HEK293T (cell line): ENCODE results near the gene NDE1.
"Not testable (repeated sequence)": the region's sequence is repeated elsewhere in the genome, so short reads cannot be mapped to it uniquely, and the experiment has no call there.

ENCODE experiments used
- CTCF ChIA-PET: fragments of 350-600 bp; formaldehyde crosslinking; extraction: SDS; loops from one replicate; lab custom pipeline; 2021; ENCODE audit warnings: antibody characterized with exemption, inconsistent platforms; lab: Yijun Ruan, JAX
- POLR2A ChIA-PET: fragments of 350-600 bp; formaldehyde crosslinking; extraction: SDS; loops from one replicate; lab custom pipeline; 2020; ENCODE audit warnings: antibody characterized with exemption, inconsistent platforms; lab: Yijun Ruan, JAX
- DNase-seq: peaks from one replicate; pipeline ENCODE4 v3.0.0; 2012; ENCODE audit warnings: mixed read lengths; ENCODE audit errors: extremely low spot score
- ARNT ChIP-seq: fragments of 450-650 bp; IDR thresholded peaks from 2 replicates; pipeline ENCODE4 v1.6.1; 2017; ENCODE audit warnings: mild to moderate bottlenecking
- BHLHE40 ChIP-seq: fragments of 450-650 bp; IDR thresholded peaks from 2 replicates; pipeline ENCODE4 v1.6.1; 2016; ENCODE audit warnings: mild to moderate bottlenecking, moderate library complexity, borderline replicate concordance
- CTBP1 ChIP-seq: fragments of 450-650 bp; IDR thresholded peaks from 2 replicates; pipeline ENCODE4 v1.6.1; 2016; ENCODE audit warnings: borderline replicate concordance
- ELF4 ChIP-seq: fragments of 450-650 bp; IDR thresholded peaks from 2 replicates; pipeline ENCODE4 v1.6.1; 2017; ENCODE audit warnings: antibody characterized with exemption
- FOXA1 ChIP-seq: fragments of 450-650 bp; IDR thresholded peaks from 2 replicates; pipeline ENCODE4 v1.6.1; 2016; ENCODE audit warnings: mild to moderate bottlenecking
- FOXK2 ChIP-seq: fragments of 450-650 bp; IDR thresholded peaks from 2 replicates; pipeline ENCODE4 v1.6.1; 2016; ENCODE audit warnings: mild to moderate bottlenecking
- FOXM1 ChIP-seq: fragments of 450-650 bp; IDR thresholded peaks from 2 replicates; pipeline ENCODE4 v1.6.1; 2017; ENCODE audit warnings: mild to moderate bottlenecking, borderline replicate concordance
- HDGF ChIP-seq: fragments of 450-650 bp; IDR thresholded peaks from 2 replicates; pipeline ENCODE4 v1.6.1; 2017; ENCODE audit warnings: antibody characterized with exemption, borderline replicate concordance
- L3MBTL2 ChIP-seq: fragments of 450-650 bp; conservative IDR thresholded peaks from 2 replicates; pipeline ENCODE4 v1.6.1; 2016; ENCODE audit warnings: mild to moderate bottlenecking
- LEF1 ChIP-seq: fragments of 450-650 bp; IDR thresholded peaks from 2 replicates; pipeline ENCODE4 v1.6.1; 2017; ENCODE audit warnings: mild to moderate bottlenecking, borderline replicate concordance
- NFRKB ChIP-seq: fragments of 450-650 bp; IDR thresholded peaks from 2 replicates; pipeline ENCODE4 v1.6.1; 2016; ENCODE audit warnings: mild to moderate bottlenecking, moderate library complexity
- SP1 ChIP-seq: fragments of 450-650 bp; IDR thresholded peaks from 2 replicates; pipeline ENCODE4 v1.6.1; 2017
- SUZ12 ChIP-seq: fragments of 450-650 bp; IDR thresholded peaks from 2 replicates; pipeline ENCODE4 v1.6.1; 2016; ENCODE audit warnings: mild to moderate bottlenecking
- TARDBP ChIP-seq: fragments of 450-650 bp; IDR thresholded peaks from 2 replicates; pipeline ENCODE4 v1.6.1; 2016
- ZNF384 ChIP-seq: fragments of 450-650 bp; IDR thresholded peaks from 2 replicates; pipeline ENCODE4 v1.6.1; 2016
- TF ChIP-seq, protein P1 (sequence below): fragments of 450-650 bp; IDR thresholded peaks from 2 replicates; pipeline ENCODE4 v1.6.1; 2016

The NDE1 gene

DNA sequence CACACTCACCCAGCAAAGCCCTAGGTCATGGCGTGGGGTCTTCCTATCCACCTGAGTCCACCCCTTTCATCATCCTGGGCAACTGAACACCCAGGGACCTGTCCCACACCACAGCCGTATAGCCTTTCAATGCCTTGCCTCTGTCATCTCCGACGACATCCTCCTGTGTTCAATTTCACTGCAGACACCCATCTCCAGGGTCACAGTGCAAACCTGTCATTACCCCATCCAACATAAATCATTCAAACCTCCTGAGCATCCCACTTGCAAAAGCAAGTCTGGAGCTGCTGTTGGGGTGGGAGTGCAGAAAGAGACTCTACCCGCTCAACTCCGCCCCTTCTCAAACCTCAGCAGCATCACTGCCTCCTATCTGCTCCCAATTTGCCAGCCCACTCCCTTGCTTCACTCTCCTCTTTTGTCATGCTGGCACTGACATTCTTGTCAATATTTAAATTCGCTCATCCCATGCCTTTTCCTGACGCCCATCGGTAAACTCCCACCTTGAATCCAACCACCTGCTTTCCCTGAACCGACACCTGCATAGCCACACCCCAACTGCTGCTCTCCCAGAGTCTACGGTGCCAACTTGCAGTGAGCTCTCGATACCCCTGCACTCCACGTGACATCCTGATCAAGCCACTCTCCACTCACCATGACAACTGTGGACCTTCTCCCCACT, 44.1 kb upstream of the NDE1 start:
- ChIA-PET CTCF (no interaction called here), POLR2A (no interaction called here)
- no peak for DNase-seq
- TF ChIP-seq SUZ12 (no peak), ARNT (no peak), FOXM1 (no peak), L3MBTL2 (no peak), HDGF (no peak)

DNA sequence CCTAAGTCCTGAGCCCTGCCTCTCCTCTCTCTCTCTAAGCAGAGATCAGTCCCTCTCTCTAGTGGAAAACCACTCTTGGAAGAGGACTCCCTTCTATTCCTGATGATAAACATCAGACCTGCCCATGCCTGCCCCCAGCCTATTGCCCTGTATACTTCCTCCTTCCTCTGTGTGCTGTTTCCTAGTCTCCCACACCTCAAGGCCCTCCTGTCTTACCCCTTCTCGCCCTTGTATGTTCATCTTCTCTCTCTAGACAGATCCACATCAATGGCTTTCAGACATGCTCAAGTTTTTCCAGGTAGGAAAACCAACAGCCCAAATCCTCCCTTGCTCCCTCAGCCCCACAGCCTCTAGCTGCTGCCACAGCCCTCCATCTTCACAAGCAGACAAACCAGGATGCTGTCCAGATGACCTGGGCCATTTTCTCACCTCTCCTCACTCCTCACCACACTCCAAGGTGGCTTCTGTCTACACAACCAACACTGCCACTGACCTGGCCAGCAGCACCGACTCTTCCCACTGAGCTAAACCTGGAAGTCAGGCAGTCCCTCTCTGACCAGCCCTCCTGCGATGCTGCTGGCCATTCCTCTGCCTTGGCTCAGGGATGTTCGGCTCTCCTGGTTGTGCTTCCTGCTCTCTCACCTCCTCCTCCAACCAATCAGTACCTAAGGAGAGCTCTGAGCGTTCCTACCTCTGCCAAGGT, 43.4 kb upstream of the NDE1 start:
- CTCF ChIA-PET, result no interaction called here
- POLR2A ChIA-PET, result no interaction called here
- DNase-seq, result no peak
- no peak for TF ChIP-seq ZNF384
- TF ChIP-seq FOXA1, result no peak
- no peak for TF ChIP-seq BHLHE40
- TF ChIP-seq HDGF, result no peak
- TF ChIP-seq NFRKB, result no peak
- no peak for TF ChIP-seq SUZ12
- TF ChIP-seq FOXK2, result no peak
- TF ChIP-seq SP1, result no peak
- TF ChIP-seq L3MBTL2, result no peak
- TF ChIP-seq, protein P1, sequence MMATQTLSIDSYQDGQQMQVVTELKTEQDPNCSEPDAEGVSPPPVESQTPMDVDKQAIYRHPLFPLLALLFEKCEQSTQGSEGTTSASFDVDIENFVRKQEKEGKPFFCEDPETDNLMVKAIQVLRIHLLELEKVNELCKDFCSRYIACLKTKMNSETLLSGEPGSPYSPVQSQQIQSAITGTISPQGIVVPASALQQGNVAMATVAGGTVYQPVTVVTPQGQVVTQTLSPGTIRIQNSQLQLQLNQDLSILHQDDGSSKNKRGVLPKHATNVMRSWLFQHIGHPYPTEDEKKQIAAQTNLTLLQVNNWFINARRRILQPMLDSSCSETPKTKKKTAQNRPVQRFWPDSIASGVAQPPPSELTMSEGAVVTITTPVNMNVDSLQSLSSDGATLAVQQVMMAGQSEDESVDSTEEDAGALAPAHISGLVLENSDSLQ, result no peak
- TF ChIP-seq FOXM1, result no peak
- no peak for TF ChIP-seq ARNT
- TF ChIP-seq LEF1, result no peak
- TF ChIP-seq TARDBP, result no peak
- TF ChIP-seq CTBP1, result no peak
- TF ChIP-seq ELF4, result no peak

DNA sequence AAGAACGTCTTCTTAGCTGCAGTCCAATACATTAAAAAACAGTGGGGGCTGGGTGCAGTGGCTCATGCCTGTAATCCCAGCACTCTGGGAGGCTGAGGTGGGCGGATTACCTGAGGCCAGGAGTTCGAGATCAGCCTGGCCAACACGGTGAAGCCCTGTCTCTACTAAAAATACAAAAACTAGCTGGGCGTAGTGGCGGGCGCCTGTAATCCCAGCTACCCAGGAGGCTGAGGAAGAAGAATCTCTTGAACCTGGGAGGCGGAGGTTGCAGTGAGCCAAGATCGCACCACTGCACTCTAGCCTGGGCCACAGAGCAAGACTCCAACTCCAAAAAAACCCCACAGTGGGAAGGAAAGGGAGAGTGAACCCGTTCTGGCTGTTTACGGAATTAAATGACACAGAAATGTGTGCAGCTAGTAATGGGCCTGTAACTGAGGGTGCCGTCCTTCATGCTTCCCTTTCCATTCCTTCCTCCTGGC, 42.8 kb upstream of the NDE1 start:
- POLR2A ChIA-PET, DNase-seq, CTCF ChIA-PET: not testable (repeated sequence)

DNA sequence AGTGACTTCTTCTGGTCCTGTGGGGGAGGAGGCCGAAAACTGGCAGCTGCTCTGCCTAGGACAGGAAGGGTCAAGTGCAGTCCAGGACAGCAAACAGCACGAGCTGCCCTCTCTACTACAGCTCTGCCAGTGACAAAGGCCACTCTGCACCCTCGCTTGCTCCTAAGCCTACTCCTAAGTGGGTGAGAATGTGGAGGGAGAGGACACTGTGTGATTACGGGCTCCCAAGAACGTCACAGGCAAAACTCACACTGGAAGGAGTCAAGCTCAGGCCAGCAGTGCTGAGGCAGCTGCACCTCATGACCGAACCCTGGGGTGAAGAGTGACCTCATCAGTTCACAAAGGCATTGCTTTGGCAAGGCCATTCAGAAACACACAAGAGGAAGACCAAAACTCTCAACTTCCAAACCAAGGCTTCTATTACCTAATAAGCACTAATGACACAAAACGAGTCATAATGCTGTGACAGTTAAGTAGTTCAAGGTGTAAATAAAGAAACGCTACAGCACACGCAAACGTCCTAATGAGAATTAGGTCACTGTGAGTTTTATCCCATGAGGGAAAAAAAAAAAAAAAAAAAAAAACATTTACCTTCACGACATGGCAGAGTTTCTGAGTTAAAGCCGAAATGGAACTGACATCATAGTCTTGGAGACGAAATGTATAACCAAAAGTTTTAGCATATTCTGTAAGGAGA, 42.2 kb upstream of the NDE1 start:
- TF ChIP-seq SP1, result no peak
- TF ChIP-seq ZNF384, result no peak
- TF ChIP-seq, protein P1, result no peak
- TF ChIP-seq TARDBP, result no peak
- TF ChIP-seq SUZ12, result no peak
- TF ChIP-seq CTBP1, result no peak
- TF ChIP-seq BHLHE40, result no peak
- no peak for TF ChIP-seq HDGF
- no peak for TF ChIP-seq FOXM1
- TF ChIP-seq FOXA1, result no peak
- TF ChIP-seq FOXK2, result no peak
- no peak for TF ChIP-seq LEF1
- no peak for TF ChIP-seq NFRKB
- no peak for DNase-seq
- CTCF ChIA-PET, result no interaction called here
- POLR2A ChIA-PET, result no interaction called here

DNA sequence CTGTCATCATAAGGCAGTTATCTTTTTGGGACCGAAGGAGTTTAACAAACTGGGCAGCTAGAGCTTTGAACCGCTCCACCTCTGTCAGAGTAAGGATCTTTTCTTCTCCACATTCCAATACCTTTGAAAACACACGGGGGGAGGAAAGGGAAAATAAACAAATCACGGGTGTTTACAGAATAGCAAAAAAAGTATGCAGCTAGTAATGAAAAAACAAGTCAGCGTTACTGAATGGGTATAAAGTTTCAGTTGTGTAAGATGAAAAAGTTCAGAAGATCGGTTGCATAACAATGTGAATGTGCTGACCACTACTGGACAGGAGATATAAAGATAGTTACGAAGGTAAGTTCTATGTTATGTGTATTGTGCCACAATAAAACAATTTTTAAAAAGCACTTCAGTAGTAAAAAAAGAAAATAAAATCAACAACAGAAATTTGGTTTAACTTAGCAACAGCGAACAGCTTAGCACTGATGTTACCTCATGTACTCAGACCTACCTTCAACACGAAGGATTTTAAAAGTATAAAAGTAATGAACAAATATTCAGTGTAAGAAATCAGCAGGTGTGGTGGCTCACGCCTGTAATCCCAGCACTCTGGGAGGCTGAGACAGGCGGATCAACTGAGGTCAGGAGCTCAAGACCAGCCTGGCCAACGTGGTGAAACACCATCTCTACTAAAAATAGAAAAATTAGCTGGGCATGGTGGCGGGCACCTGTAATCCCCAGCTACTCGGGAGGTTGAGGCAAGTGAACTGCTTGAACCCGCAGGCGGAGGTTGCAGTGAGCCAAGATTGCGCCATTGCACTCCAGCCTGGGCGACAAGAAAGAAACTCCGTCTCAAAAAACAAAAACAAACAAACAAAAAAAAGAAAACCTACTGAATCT, 41.4 kb upstream of the NDE1 start:
- POLR2A ChIA-PET, result no interaction called here
- DNase-seq, result no peak
- CTCF ChIA-PET, result no interaction called here
- TF ChIP-seq NFRKB (no peak), FOXA1 (no peak), SUZ12 (no peak), ELF4 (no peak), ARNT (no peak), BHLHE40 (no peak), TARDBP (no peak), SP1 (no peak), FOXK2 (no peak), HDGF (no peak), L3MBTL2 (no peak), FOXM1 (no peak), CTBP1 (no peak), ZNF384 (no peak), LEF1 (no peak)
- TF ChIP-seq, protein P1, result no peak
